HG03457 (cell line): Measurements from ENCODE around the gene GPR39.

Experiments used
- ATAC-seq: cut with Tn5 transposase; IDR thresholded peaks from one replicate; pipeline ENCODE4 v1.9.1; 2021; ENCODE audit warnings: moderate number of reproducible peaks; ENCODE audit not compliant: unreplicated experiment

Gene GPR39

GRCh38 chr2:132407784-132408183 lies 8.8 kb upstream of the GPR39 start:
- ATAC-seq: no peak

GRCh38 chr2:132412021-132412420 lies 4.6 kb upstream of the GPR39 start:
- ATAC-seq: no peak

- no peak for ATAC-seq
Observed at GRCh38 chr2:132414081-132414480, 2.5 kb upstream of the GPR39 start.

GRCh38 chr2:132415256-132415914 lies 1.2 kb upstream of the GPR39 start:
- no peak for ATAC-seq

GRCh38 chr2:132415915-132416722 lies 486 bp upstream of the GPR39 start:
- no peak for ATAC-seq

- no peak for ATAC-seq
Observed at GRCh38 chr2:132417430-132418035, 928 bp downstream of the GPR39 start.

- ATAC-seq: no peak
Observed at GRCh38 chr2:132419235-132419634, 2.6 kb downstream of the GPR39 start.

GRCh38 chr2:132419941-132420340 lies 3.3 kb downstream of the GPR39 start:
- ATAC-seq: no peak

GRCh38 chr2:132420816-132421805 lies 4.5 kb downstream of the GPR39 start:
- no peak for ATAC-seq

GRCh38 chr2:132422736-132423135 lies 6.1 kb downstream of the GPR39 start:
- ATAC-seq: no peak

GRCh38 chr2:132424526-132425121 lies 8.0 kb downstream of the GPR39 start:
- ATAC-seq: no peak

- ATAC-seq: no peak
Observed at GRCh38 chr2:132426033-132426432, 9.4 kb downstream of the GPR39 start.

- no peak for ATAC-seq
Observed at GRCh38 chr2:132426656-132427055, 10.1 kb downstream of the GPR39 start.

GRCh38 chr2:132429351-132429750 lies 12.7 kb downstream of the GPR39 start:
- no peak for ATAC-seq

- no peak for ATAC-seq
Observed at GRCh38 chr2:132429941-132430573, 13.5 kb downstream of the GPR39 start.

GRCh38 chr2:132430895-132431294 lies 14.3 kb downstream of the GPR39 start:
- no peak for ATAC-seq

- ATAC-seq: no peak
Observed at GRCh38 chr2:132437852-132438669, 21.5 kb downstream of the GPR39 start.

- ATAC-seq: no peak
Observed at GRCh38 chr2:132438691-132439090, 22.1 kb downstream of the GPR39 start.
